Gastrocnemius medialis (tissue), 4 donors: ENCODE data around the gene MYCN. TPM values are rescaled to one million over a fixed set of nuclear protein-coding genes. Genes with fewer than 3 reads are reported as not detected.

Experiments used
- ATAC-seq, 2 donors: fragments of 150-250 bp; one replicate each; pipeline ENCODE4 v1.9.1; 2016
- DNase-seq, 2 donors: peaks; one replicate each; pipeline ENCODE4 v3.0.0-alpha.2; 2019
- H3K27ac ChIP-seq, 4 donors: fragments of 200-600 bp; sonication (generic); 1 replicate in 1 of 4; 2 replicates in 3 of 4; pipeline ENCODE4 v1.5.1; 2016 to 2018; ENCODE audit warnings: mild to moderate bottlenecking in 2 of 4, moderate library complexity in 1 of 4
- H3K27me3 ChIP-seq, 3 donors: fragments of 200-600 bp; sonication (generic) in 2 of 3; 1 replicate in 1 of 3; 2 replicates in 2 of 3; pipeline versions ENCODE4 v1.5.1 to v1.6.0; 2016 to 2019; ENCODE audit warnings: mild to moderate bottlenecking in 1 of 3, moderate library complexity in 1 of 3
- H3K36me3 ChIP-seq, 2 donors: fragments of 200-600 bp; sonication (generic) in 1 of 2; one replicate each; pipeline ENCODE4 v1.5.1; 2017 to 2018
- H3K4me1 ChIP-seq, 2 donors: fragments of 200-600 bp; sonication (generic) in 1 of 2; one replicate each; pipeline ENCODE4 v1.5.1; 2016 to 2017; ENCODE audit warnings: mild to moderate bottlenecking in 2 of 2
- H3K4me3 ChIP-seq, 4 donors: fragments of 200-600 bp; sonication (generic) in 3 of 4; 1 replicate in 1 of 4; 2 replicates in 3 of 4; pipeline ENCODE4 v1.5.1; 2016 to 2019; ENCODE audit warnings: mild to moderate bottlenecking in 2 of 4
- H3K9me3 ChIP-seq, 3 donors: fragments of 200-600 bp; sonication (generic) in 2 of 3; 1 replicate in 1 of 3; 2 replicates in 2 of 3; pipeline ENCODE4 v1.5.1; 2016 to 2019
- POLR2A ChIP-seq, 2 donors: fragments of 450-650 bp; IDR thresholded peaks; one replicate each; pipeline ENCODE4 v1.6.1; 2017; ENCODE audit warnings: antibody characterized with exemption in 2 of 2, mild to moderate bottlenecking in 2 of 2, moderate library complexity in 2 of 2
- in situ Hi-C, 4 donors: fragments of 200-750 bp; cut with MboI; loops; one replicate each; pipeline versions ENCODE4 v1.15.0 to v1.8.0; 2017; ENCODE audit warnings: low sequenced_read_pairs in 4 of 4
- intact Hi-C: fragments of 100-400 bp; cut with DNase I; formaldehyde crosslinking; loops from one replicate; pipeline ENCODE4 v1.15.1; 2023; ENCODE audit warnings: low total_unique reads
- total RNA-seq, 4 donors: library from RNA; depleted of rRNA; stranded (reverse); fragments of >200 nt; gene quantifications; one replicate each; pipeline versions ENCODE4 v1.1.0 to v1.2.3, GENCODE V29; 2016
- TF ChIP-seq, protein P1 (sequence below), 5 experiments: fragments of 450-650 bp in 3 of 5; fragments of 200-600 bp in 2 of 5; sonication (generic) in 2 of 5; IDR thresholded peaks in 4 of 5; conservative IDR thresholded peaks in 1 of 5; 1 replicate in 4 of 5; 2 replicates in 1 of 5; pipeline ENCODE4 v1.5.1; 2016 to 2019; ENCODE audit warnings: antibody characterized with exemption in 5 of 5, mild to moderate bottlenecking in 3 of 5, moderate library complexity in 3 of 5

The MYCN gene
- total RNA-seq, 4 donors from 2014 or later, result 0.17 to 0.25 TPM; not detected in 2

- no peaks in the 10 kb centered on the region for H3K27me3 ChIP-seq
- no peaks in the 10 kb centered on the region for H3K9me3 ChIP-seq
- peaks cover 0 to 3% of the 10 kb centered on the region in 2 donors for H3K4me1 ChIP-seq
- H3K36me3 ChIP-seq, result no peaks in the 10 kb centered on the region
- intact Hi-C loops, result no loop called here
- in situ Hi-C loops, result no loop called here
- TF ChIP-seq POLR2A (IDR thresholded peaks at IDR 0.05), result no peak
- TF ChIP-seq, protein P1, sequence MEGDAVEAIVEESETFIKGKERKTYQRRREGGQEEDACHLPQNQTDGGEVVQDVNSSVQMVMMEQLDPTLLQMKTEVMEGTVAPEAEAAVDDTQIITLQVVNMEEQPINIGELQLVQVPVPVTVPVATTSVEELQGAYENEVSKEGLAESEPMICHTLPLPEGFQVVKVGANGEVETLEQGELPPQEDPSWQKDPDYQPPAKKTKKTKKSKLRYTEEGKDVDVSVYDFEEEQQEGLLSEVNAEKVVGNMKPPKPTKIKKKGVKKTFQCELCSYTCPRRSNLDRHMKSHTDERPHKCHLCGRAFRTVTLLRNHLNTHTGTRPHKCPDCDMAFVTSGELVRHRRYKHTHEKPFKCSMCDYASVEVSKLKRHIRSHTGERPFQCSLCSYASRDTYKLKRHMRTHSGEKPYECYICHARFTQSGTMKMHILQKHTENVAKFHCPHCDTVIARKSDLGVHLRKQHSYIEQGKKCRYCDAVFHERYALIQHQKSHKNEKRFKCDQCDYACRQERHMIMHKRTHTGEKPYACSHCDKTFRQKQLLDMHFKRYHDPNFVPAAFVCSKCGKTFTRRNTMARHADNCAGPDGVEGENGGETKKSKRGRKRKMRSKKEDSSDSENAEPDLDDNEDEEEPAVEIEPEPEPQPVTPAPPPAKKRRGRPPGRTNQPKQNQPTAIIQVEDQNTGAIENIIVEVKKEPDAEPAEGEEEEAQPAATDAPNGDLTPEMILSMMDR (IDR thresholded peaks at IDR 0.05 in 4 of 5, conservative IDR thresholded peaks at IDR 0.05 in 1 of 5), result no peak
- no peak for DNase-seq
- ATAC-seq, result no peak
- no peak overlapping the region for H3K4me3 ChIP-seq
- H3K27ac ChIP-seq, result no peak overlapping the region
Observed at GRCh38 chr2:15893689-15894480, 46.5 kb upstream of the MYCN start.

DNA sequence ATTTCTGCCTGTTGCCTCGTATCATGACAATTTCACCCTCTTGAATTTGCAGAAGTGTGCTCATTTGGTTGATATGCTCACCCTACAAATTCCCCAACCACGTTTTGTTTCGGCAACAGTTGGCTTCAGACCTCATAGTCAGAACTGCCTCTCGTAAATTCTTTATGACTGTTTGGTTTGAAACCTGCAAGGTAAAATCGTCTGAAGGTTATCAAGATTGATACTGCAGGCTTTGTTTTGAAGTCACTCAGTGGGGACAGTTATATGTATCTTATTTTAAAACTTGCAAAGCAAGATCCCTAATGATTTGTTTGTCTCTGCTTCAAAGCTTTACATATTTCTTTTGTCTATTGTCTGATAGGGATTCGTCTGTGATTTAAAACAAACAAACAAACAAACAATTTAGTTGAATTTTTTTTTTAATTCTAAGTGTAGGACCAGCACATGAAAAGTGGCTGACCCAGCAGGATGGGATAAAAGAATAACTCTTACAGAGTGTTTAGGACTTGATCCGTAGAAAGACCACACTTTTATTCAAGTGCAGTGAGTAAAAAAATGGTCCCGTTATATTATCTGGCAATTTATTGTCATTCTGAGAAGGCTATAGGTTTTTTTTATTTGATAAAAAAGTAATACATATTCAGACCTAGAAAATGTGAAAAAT is 45.7 kb upstream of the MYCN start:
- no peak overlapping the region for H3K4me3 ChIP-seq
- no peaks in the 10 kb centered on the region for H3K36me3 ChIP-seq
- H3K27me3 ChIP-seq, result no peaks in the 10 kb centered on the region
- ATAC-seq, result no peak
- in situ Hi-C loops (no loop called here), intact Hi-C loops (no loop called here)
- no peak overlapping the region for H3K27ac ChIP-seq
- no peak for DNase-seq
- H3K4me1 ChIP-seq, result no peaks in the 10 kb centered on the region
- H3K9me3 ChIP-seq, result no peaks in the 10 kb centered on the region
- no peak for TF ChIP-seq POLR2A (IDR thresholded peaks at IDR 0.05)
- TF ChIP-seq, protein P1 (IDR thresholded peaks at IDR 0.05 in 4 of 5, conservative IDR thresholded peaks at IDR 0.05 in 1 of 5), result no peak

GRCh38 chr2:15895615-15896469 is 44.5 kb upstream of the MYCN start:
- intact Hi-C loops (no loop called here), in situ Hi-C loops (no loop called here)
- TF ChIP-seq POLR2A (IDR thresholded peaks at IDR 0.05), result no peak
- TF ChIP-seq, protein P1 (IDR thresholded peaks at IDR 0.05 in 4 of 5, conservative IDR thresholded peaks at IDR 0.05 in 1 of 5), result no peak

GRCh38 chr2:15896859-15897258 is 43.5 kb upstream of the MYCN start:
- Histone ChIP-seq H3K9me3 (no peaks in the 10 kb centered on the region), H3K4me1 (no peaks in the 10 kb centered on the region), H3K27me3 (no peaks in the 10 kb centered on the region), H3K36me3 (no peaks in the 10 kb centered on the region), H3K4me3 (no peak overlapping the region), H3K27ac (no peak overlapping the region)
- ATAC-seq (no peak), DNase-seq (no peak)
- TF ChIP-seq, protein P1 (IDR thresholded peaks at IDR 0.05 in 4 of 5, conservative IDR thresholded peaks at IDR 0.05 in 1 of 5), result no peak
- TF ChIP-seq POLR2A (IDR thresholded peaks at IDR 0.05), result no peak
- in situ Hi-C loops, result no loop called here
- intact Hi-C loops, result no loop called here

More at GRCh38 chr2:15895615-15896469, 44.5 kb upstream of the MYCN start:
- ATAC-seq (no peak), DNase-seq (no peak)
- Histone ChIP-seq H3K4me1 (no peaks in the 10 kb centered on the region), H3K36me3 (no peaks in the 10 kb centered on the region), H3K27ac (no peak overlapping the region), H3K27me3 (no peaks in the 10 kb centered on the region), H3K4me3 (no peak overlapping the region), H3K9me3 (no peaks in the 10 kb centered on the region)
